Esophagus squamous epithelium (tissue), 5 donors: Measurements from ENCODE around the gene AP2A2. TPM values are rescaled to one million over a fixed set of nuclear protein-coding genes. Genes with fewer than 3 reads are reported as not detected.

Experiments
- DNase-seq: peaks from one replicate; lab custom pipeline; 2025; lab: John Stamatoyannopoulos, UW
- H3K27ac ChIP-seq, 4 donors: fragments of 200-600 bp; sonication (generic); one replicate each; pipeline ENCODE4 v1.5.1; 2016 to 2019; ENCODE audit warnings: mild to moderate bottlenecking in 1 of 4
- H3K27me3 ChIP-seq, 4 donors: fragments of 200-600 bp; sonication (generic); 1 replicate in 3 of 4; 2 replicates in 1 of 4; pipeline versions ENCODE4 v1.5.1 to v1.6.0; 2017 to 2021; ENCODE audit warnings: antibody characterized with exemption in 1 of 4
- H3K36me3 ChIP-seq, 3 donors: fragments of 200-600 bp; sonication (generic); one replicate each; pipeline ENCODE4 v1.5.1; 2016 to 2019
- H3K4me1 ChIP-seq, 3 donors: fragments of 200-600 bp; sonication (generic); one replicate each; pipeline ENCODE4 v1.5.1; 2017 to 2019
- H3K4me3 ChIP-seq, 4 donors: fragments of 200-600 bp; sonication (generic); 1 replicate in 3 of 4; 2 replicates in 1 of 4; pipeline ENCODE4 v1.5.1; 2016 to 2019; ENCODE audit warnings: mild to moderate bottlenecking in 2 of 4, moderate library complexity in 1 of 4
- H3K9me3 ChIP-seq, 3 donors: fragments of 200-600 bp; sonication (generic); one replicate each; pipeline ENCODE4 v1.5.1; 2016 to 2019
- CTCF ChIP-seq, 6 experiments: fragments of 450-650 bp in 4 of 6; fragments of 200-600 bp in 2 of 6; sonication (generic) in 2 of 6; IDR thresholded peaks; one replicate each; pipeline ENCODE4 v1.5.1; 2016 to 2019; ENCODE audit warnings: antibody characterized with exemption in 6 of 6, mild to moderate bottlenecking in 4 of 6, moderate library complexity in 4 of 6
- POLR2A ChIP-seq, 4 donors: fragments of 450-650 bp; IDR thresholded peaks; one replicate each; pipeline ENCODE4 v1.6.1; 2017; ENCODE audit warnings: antibody characterized with exemption in 4 of 4, mild to moderate bottlenecking in 4 of 4, moderate library complexity in 3 of 4
- WGBS, 2 donors: methylation state at CpG; one replicate each; pipeline ENCODE4 v1.1.5; 2018; 5-methylcytosine and 5-hydroxymethylcytosine counted together
- intact Hi-C: fragments of 100-400 bp; cut with DNase I; formaldehyde crosslinking; loops from one replicate; pipeline ENCODE4 v1.15.0; 2022
- total RNA-seq, 4 donors: library from RNA; depleted of rRNA; stranded (reverse); fragments of >200 nt; gene quantifications; one replicate each; pipeline ENCODE4 v1.1.0, GENCODE V29; 2016
- donor health status: DM: yes; HTN: yes; CAD: no.

The AP2A2 gene
- total RNA-seq, 4 donors from 2014 or later: 19.8 to 48.6 (median 28.5) TPM

GRCh38 chr11:1029654-1030053 is 104.0 kb downstream of the AP2A2 start:
- no peak for DNase-seq
- H3K27me3 ChIP-seq: peaks cover 0 to 39% (median 0%) of the 10 kb centered on the region in 4 donors

DNA sequence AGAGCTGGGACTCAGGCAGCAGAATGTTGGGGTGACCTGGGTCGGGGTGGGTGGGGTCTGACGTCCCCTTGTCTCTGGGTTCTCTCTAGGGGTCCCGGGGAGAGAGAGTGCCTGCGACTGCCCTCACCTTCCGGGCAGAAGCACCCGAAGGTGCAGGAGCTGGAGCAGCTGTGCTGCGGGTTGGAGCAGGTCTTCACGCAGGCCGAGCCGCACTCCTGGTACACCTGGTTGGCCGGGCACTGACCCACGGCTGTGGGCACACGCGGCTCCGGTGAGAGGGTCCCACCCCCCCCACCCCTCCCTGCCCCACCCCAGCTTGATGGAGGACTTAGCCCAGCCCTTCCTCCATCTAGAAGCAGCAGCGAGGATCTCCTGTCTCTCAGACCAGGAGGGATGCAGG is 104.4 kb downstream of the AP2A2 start:
- intact Hi-C loops: no loop called here
- Histone ChIP-seq H3K9me3 (no peaks in the 10 kb centered on the region), H3K36me3 (no peaks in the 10 kb centered on the region), H3K4me1 (no peaks in the 10 kb centered on the region), H3K27ac (no peak overlapping the region), H3K27me3 (peaks cover 0 to 43% (median 0%) of the 10 kb centered on the region in 4 donors), H3K4me3 (no peak overlapping the region)
- WGBS, 2 donors: no CpG with 5 or more reads among the region's 16 CpGs
- TF ChIP-seq CTCF (IDR thresholded peaks at IDR 0.05) (no peak), POLR2A (IDR thresholded peaks at IDR 0.05) (no peak)
- no peak for DNase-seq

More at GRCh38 chr11:1029654-1030053, 104.0 kb downstream of the AP2A2 start:
- no CpG with 5 or more reads among the region's 16 CpGs for WGBS, 2 donors
- H3K27ac ChIP-seq: no peak overlapping the region
- H3K9me3 ChIP-seq: no peaks in the 10 kb centered on the region
- intact Hi-C loops: no loop called here
- no peak overlapping the region for H3K4me3 ChIP-seq
- H3K36me3 ChIP-seq: no peaks in the 10 kb centered on the region
- no peaks in the 10 kb centered on the region for H3K4me1 ChIP-seq
- TF ChIP-seq POLR2A (IDR thresholded peaks at IDR 0.05): no peak
- TF ChIP-seq CTCF (IDR thresholded peaks at IDR 0.05): no peak

- peaks cover 0 to 48% (median 0%) of the 10 kb centered on the region in 4 donors for H3K27me3 ChIP-seq
Observed at GRCh38 chr11:1030556-1030955, 104.9 kb downstream of the AP2A2 start.

GRCh38 chr11:1031121-1031899 is 105.6 kb downstream of the AP2A2 start:
- H3K27me3 ChIP-seq: peaks cover 0 to 56% (median 0%) of the 10 kb centered on the region in 4 donors
- no peaks in the 10 kb centered on the region for H3K36me3 ChIP-seq
- no peak for TF ChIP-seq POLR2A (IDR thresholded peaks at IDR 0.05)
- no peaks in the 10 kb centered on the region for H3K4me1 ChIP-seq
- no peak for DNase-seq
- no peaks in the 10 kb centered on the region for H3K9me3 ChIP-seq
- H3K27ac ChIP-seq: no peak overlapping the region
- no peak overlapping the region for H3K4me3 ChIP-seq
- 0 to 89% methylated on average over 1 to 18 of the region's 30 CpGs for WGBS, 2 donors
- intact Hi-C loops: no loop called here

More at GRCh38 chr11:1030556-1030955, 104.9 kb downstream of the AP2A2 start:
- Histone ChIP-seq H3K4me1 (no peaks in the 10 kb centered on the region), H3K9me3 (no peaks in the 10 kb centered on the region), H3K4me3 (no peak overlapping the region), H3K27ac (no peak overlapping the region), H3K36me3 (no peaks in the 10 kb centered on the region)
- intact Hi-C loops: no loop called here
- no peak for DNase-seq
- TF ChIP-seq POLR2A (IDR thresholded peaks at IDR 0.05) (no peak), CTCF (IDR thresholded peaks at IDR 0.05) (no peak)
- 58% methylated on average over 3 of the region's 20 CpGs; no CpG with 5 or more reads in 1 of the 2 donors for WGBS, 2 donors

GRCh38 chr11:1032310-1032891 is 106.7 kb downstream of the AP2A2 start:
- Histone ChIP-seq H3K9me3 (no peaks in the 10 kb centered on the region), H3K27ac (no peak overlapping the region), H3K27me3 (peaks cover 0 to 67% (median 0%) of the 10 kb centered on the region in 4 donors), H3K36me3 (no peaks in the 10 kb centered on the region), H3K4me1 (no peaks in the 10 kb centered on the region), H3K4me3 (no peak overlapping the region)
- 86 to 94% methylated on average over 11 to 12 of the region's 12 CpGs for WGBS, 2 donors
- DNase-seq: no peak
- intact Hi-C loops: no loop called here
- TF ChIP-seq POLR2A (IDR thresholded peaks at IDR 0.05) (no peak), CTCF (IDR thresholded peaks at IDR 0.05) (no peak)
